Left forelimb (tissue), 1 donor: ENCODE measurements around the gene GPR162.

ENCODE experiments used
- DNase-seq: peaks from one replicate; pipeline ENCODE4 v3.0.0-alpha.2; 2018; ENCODE audit warnings: low spot score

Gene GPR162

DNA sequence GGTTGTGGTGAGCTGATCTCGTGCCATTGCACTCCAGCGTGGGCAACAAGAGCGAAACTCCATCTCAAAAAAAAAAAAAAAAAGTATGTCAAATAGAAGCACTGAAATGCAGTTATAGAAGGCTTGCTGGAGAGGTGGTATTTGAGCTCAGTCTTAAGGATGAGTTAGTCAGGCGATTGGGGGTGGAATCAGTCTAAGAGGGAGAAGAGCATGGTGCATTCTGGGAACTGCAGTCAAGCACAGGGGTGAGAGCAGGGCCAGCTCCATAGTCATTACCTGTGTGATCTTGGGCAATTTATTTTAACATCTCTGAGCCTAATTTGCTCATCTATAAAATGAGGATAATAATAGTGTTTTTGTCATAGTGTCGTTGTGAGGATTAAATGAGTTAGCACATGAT, 13.3 kb downstream of the GPR162 start:
- DNase-seq: no peak

DNA sequence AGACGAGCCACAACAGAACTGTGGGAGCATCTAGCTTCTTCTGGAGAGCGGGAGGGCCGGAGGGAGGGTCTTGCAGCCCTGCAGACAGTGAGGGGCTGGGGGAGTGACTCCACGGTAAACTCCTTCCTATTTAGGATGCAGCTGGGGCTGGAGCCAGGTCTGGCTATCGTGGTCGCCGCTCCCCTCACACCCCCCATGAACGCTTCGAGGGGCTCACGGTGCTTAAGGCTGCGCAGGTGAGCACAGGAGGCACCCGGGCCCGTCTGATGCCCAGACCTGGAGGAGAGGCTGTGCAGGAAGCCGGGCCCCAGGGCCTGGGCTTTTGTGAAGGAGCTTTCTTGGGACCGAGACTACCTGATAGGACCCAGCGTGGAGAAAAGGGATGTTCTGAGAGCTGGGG, 15.2 kb downstream of the GPR162 start:
- DNase-seq: no peak

DNA sequence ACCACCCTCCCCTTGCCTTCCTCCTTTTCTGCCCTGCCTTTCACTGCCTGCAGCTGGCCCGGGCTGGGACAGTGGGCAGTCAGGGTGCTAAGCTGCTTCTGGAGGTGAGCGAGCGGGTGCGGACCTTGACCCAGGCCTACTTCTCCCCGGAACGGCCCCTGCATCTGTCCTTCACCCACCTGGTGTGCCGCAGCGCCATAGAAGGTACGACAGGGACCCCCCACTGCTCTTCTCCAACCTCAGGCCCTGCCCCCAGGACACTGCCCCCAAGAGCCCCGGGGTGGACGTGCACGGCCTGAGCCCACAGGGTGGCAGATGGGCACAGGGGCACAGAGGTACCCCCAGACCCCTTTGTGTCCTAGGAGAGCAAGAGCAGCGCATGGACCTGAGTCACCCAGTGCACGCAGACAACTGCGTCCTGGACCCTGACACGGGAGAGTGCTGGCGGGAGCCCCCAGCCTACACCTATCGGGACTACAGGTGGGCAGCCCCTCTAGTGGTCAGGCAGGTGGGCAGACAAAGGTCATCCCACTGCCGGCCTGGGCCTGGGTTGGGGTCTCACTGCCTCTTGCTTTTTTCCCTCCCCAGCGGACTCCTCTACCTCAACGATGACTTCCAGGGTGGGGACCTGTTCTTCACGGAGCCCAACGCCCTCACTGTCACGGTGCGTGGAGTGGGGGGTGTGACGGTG, 15.9 kb downstream of the GPR162 start:
- DNase-seq: no peak

DNA sequence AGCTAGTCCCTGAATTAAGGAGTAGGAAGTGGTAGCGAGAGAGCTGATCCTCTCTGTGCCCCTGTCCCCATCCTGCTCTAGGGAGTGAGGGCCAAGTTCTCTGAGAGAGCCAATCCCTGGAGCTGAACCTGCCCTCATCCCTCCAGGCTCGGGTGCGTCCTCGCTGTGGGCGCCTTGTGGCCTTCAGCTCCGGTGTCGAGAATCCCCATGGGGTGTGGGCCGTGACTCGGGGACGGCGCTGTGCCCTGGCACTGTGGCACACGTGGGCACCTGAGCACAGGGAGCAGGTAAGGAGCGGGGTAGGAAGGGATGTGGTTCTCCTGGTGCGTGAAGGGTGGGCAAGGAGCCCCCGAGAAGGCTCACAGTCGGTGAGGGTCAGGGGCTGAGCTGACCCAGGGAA, 17.2 kb downstream of the GPR162 start:
- DNase-seq: no peak

DNA sequence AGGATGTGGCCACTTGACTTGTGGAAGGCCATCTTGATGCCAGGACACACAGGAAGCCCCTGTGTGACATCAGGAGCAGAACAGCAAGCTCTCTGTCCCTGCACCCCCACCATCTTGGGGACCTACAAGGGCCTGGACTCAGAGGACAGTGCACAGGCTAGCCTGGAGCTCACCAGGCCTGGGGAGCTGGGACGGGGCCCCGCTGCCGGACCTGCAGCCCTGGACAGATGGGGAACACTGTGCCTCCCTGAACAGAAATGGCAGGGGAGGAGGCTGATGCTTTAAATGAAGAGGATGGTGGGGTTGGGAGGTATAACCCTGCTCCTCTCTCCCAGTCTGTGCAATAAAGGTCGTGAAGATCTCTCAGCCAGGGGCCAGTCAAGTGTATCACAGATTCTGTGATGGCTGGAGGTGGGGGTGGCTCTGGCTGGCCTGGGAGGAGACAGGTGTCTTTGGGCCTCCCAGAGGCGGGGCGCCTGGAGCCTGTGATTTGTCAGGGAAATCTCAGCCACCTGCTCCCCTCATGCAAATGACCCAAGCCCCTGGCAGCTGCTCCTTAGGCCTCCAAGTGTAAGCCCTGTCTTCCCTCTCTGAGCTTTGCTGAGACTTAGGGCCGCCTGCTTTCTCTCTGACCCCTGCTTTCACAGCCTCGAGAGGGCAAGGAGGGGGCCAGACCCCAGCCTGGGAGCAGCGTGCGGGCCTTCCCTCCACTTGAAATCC, 18.0 kb downstream of the GPR162 start:
- no peak for DNase-seq

DNA sequence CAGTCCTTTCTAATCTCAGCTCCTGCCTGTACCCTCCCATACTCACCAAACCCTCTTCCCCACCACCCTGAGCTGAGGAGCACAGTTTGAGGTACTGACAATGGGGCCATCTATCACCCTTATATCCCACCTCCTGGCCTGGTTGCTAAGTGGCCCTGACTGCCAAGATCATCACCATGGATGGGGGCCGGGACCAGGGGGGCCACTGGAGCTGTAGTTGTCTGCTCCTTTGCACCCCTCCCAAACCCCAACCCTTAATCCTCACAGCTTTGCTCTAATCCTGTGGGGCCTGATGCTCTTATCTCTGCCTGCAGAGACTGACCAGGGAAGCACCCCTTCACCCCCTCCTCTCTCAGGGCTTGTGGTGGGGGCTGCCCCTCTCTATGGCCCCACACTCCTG, 18.7 kb downstream of the GPR162 start:
- no peak for DNase-seq

DNA sequence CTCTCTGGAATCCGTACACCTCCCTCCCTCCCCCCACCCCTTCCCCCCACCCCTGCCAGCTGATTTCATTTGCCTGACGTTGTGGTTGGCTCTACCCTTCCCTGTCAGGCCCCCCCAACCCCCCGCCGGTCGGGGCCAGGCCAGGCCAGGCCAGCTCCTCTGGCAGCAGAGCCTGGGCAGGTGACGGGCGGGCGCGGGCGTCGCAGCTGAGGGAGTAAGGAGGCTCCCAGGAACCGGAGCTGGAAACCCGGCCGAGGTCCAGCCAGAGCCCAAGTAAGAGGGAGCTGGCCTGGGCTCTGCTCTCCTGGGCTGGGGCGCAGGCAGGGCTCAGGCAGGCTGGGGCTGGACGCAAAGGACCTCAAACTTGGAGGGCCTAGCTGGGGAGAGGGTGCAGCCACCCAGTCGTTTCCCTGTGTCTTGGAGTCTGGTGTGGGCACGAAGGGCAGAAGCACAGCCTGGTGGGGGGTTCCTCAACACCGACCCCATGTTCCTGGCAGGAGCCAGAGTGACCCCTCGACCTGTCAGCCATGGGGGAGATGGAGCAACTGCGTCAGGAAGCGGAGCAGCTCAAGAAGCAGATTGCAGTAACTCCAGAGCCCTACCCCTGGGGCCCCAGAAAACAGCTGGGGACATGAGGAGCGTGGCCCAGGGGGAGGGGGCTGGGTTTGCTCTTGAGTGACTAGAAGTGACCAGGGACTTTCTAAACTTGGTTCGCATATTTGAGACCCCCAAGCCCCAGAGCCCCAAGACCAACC, 19.3 kb downstream of the GPR162 start, which contains the start of gene GNB3:
GNB3 (plus strand) TSS at position 165 of the 755 bp plus-strand sequence; CDS start at position 528, 363 bp downstream.
- no peak for DNase-seq

DNA sequence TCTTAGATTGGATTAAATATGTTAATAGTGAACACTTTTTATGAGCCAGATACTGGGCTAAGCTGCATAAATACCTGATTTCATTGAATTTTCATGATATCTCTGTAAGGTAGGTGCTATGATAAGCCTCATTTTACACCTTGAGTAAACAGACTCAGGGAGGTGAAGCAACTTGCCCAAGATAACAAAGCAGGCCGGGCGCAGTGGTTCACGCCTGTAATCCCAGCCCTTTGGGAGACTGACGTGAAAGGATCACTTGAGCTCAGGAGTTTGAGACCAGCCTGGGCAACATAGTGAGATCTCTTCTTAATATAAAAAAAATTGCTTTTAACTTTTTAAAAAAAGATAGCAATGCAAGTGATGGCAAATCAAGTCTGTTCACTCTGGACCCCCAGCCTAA, 20.5 kb downstream of the GPR162 start:
- DNase-seq: no peak

DNA sequence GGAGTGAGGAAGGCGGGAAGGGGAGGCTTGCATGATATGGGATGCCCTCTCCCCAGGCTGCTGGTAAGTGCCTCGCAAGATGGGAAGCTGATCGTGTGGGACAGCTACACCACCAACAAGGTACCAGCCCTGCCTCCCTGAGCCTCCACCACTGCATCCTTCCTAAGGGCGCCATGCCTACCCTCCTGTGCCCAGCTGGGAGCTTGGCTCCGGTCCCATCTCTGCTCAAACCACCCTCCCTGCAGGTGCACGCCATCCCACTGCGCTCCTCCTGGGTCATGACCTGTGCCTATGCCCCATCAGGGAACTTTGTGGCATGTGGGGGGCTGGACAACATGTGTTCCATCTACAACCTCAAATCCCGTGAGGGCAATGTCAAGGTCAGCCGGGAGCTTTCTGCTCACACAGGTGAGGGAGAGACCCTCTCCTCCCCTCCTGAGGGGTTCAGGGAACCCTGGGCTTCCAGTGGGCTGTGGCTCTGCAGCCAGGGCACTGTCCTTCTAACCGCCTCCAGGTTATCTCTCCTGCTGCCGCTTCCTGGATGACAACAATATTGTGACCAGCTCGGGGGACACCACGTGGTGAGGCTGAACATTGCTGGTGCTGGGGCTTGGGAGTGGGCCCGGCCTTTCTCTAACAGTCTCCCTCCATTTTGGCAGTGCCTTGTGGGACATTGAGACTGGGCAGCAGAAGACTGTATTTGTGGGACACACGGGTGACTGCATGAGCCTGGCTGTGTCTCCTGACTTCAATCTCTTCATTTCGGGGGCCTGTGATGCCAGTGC, 21.7 kb downstream of the GPR162 start:
- DNase-seq: no peak

DNA sequence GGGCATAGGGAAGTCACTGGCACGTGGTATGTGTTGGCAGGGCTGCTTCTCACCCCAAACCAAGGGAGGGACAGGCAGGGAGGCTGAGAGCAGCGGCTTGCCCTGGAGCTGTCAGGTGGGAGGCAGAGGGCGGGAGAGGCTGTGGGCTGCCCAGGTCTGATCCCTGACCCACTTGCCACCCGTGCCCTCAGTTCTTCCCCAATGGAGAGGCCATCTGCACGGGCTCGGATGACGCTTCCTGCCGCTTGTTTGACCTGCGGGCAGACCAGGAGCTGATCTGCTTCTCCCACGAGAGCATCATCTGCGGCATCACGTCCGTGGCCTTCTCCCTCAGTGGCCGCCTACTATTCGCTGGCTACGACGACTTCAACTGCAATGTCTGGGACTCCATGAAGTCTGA, 23.8 kb downstream of the GPR162 start:
- no peak for DNase-seq

DNA sequence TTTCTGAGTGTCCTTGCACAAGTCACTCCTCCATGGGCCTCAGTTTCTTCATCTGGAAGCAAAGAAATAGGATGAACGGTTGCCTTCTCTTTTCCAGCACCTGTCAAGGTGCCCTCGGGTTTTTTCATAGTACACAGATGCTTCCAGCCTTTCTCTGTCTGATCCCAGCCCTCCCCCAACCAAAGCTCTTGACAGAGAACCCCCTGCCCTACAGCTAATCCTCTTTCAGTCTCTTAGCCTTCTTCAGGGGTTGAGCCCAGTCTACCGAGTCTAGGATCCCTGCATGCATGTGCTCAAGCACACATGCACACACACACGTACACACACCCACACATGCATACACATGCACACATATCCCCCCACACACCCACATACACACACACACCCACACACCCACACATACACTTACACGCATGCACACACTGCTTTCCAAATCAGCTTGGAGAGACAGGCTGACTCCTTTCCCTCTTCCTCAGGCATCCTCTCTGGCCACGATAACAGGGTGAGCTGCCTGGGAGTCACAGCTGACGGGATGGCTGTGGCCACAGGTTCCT, 24.8 kb downstream of the GPR162 start:
- DNase-seq: no peak

DNA sequence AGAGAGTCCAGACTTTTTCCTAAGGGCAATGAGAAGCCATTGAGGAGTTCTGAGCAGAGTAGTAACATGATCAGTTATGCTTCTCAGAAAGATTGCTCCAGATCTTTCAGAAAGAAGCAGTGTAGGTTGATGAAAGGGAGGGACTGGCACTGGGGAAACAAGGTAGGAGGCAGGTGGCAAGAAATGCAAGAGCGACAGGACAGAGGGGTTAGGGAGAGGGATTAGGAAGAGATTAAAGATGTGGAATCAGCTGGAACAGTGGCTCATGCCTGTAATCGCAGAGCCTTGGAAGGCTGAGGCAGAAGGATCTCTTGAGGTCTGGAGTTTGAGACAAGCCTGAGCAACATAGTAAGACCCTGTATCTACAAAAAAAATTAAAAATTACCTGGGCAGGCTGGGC, 26.1 kb downstream of the GPR162 start:
- no peak for DNase-seq

DNA sequence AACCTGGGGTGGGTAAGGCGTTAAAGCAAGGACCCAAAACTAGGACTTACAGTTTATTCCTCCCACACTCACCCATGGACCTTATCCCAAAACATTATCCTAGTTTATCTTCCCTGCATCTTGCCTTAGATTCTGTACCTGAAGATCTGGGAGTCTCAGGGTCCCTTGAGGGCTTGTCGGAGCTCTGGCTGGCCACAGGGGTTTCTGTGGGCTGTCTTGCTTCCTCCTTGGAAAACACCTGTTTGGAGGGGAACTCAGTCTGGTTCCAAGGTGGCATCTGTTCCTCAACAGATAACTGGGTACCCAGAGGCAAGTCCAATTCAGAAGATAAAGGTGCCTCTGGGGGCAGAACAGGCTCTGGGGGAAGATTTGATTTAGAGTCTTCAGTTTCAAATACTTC, 27.8 kb downstream of the GPR162 start:
- no peak for DNase-seq

DNA sequence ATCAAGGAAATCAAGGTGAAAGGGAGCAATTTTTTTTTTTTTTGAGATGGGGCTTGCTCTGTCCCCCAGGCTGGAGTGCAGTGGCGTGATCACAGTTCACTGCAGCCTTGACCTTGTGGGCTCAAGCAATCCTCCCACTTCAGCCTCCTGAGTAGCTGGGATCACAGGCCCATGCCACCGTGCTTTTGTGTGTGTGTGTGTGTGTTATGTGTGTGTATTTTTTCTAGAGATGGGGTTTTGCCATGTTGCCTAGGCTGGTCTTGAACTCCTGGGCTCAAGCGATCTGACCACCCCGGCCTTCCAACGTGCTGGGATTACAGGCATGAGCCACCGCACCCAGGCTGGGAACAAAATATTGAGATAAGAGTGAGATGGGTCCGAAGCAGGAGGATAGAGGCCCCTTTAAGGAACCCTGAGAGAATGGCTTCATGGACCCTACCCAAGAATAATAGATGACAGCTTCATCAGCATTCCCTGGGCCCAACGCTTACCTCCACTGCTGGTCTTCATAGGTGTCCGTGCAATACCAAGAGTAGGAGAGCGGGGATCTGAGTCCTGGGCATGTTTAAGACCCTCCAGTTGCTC, 28.4 kb downstream of the GPR162 start:
- no peak for DNase-seq

DNA sequence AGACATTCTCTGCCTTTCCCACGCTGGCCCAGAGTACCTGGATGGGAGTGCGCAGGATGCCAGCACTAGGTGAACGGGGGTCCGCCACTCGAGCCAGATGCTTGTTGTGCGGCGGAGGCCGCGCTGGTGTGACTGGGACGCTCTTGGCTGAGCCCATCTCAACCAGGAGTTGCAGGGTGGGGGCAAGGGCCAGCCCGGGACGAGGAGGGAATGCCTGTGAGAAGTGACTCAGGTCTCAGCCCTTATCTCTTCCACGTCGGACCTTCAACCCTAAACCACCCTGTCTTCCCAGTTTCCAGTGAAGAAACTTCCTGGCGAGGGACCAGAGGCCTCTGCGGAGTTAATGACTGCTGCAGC, 29.2 kb downstream of the GPR162 start:
- no peak for DNase-seq

DNA sequence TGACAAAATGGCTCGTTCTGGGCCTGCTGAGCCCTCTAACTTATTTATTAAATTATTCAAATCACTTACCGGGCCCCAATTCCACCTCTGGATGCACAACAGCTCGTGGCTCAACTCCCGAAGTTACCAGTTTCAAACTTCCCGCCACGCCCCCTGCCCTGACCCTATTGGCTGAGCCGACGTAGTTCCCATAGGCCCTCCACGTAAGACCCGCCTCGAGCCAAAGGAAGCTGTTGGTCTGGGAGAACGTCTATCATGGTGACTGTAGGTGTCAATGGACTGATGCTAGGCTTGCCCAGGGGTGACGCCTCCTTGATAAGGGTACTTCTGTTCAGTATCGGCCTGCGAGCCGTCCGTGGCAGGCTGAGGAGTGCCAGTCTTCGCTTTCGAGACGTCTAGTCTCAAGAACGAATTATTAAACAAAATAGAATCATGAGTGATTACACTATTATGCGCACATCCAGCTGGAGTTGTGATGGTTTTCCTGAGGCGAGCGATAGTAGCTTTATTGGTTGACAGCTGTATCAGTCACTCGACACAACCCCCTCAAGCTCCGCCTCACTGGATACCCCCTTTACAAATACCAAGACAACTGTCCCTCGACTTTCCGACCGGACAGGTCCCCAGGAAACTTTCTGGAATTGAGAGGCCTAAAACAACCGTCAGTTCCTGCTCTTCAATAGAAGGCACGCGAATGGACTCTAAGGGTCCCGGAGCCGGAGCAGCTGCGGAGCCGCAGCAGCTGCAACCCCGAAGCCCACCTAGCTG, 29.7 kb downstream of the GPR162 start, which contains the start of gene CDCA3:
CDCA3 (minus strand) TSS at position 134 of the 768 bp plus-strand sequence. CDS start 334 bp downstream, outside the sequence.
- peak; percentile 92 for DNase-seq

DNA sequence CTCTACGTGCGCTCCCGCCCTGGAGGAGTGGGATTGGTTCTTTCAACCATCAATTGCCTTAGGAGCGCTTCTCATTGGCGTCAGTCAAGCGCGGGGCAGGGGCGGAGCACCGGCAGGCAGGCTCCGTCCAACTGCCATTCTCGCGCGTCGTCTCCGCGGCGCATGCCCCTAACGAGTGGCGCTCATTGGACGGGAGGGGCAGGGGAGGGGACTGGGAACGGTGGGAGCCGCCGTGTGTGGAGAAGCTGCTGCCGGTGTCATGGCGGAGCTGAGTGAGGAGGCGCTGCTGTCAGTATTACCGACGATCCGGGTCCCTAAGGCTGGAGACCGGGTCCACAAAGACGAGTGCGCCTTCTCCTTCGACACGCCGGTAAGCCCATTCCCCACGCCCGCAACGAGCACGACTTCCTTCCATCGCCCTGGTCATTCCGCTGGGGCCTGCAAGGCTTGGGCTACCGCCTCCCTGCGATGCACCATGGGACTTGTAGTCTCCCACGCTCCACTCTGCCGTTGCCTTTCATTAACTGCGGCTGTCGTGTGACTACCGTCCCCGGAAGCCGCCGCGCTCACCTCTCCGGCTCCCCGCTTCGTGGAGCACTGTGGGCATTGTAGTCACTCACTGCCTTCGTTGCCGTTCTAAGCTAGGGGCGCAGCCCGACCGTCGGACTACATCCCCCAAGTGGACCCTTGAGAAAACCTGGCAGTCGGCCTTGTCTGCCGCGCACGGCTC, 30.5 kb downstream of the GPR162 start, which contains the start of gene USP5:
USP5 (plus strand) TSS at position 230 of the 730 bp plus-strand sequence; CDS start at position 260, 30 bp downstream.
- DNase-seq: peak; percentile 99

DNA sequence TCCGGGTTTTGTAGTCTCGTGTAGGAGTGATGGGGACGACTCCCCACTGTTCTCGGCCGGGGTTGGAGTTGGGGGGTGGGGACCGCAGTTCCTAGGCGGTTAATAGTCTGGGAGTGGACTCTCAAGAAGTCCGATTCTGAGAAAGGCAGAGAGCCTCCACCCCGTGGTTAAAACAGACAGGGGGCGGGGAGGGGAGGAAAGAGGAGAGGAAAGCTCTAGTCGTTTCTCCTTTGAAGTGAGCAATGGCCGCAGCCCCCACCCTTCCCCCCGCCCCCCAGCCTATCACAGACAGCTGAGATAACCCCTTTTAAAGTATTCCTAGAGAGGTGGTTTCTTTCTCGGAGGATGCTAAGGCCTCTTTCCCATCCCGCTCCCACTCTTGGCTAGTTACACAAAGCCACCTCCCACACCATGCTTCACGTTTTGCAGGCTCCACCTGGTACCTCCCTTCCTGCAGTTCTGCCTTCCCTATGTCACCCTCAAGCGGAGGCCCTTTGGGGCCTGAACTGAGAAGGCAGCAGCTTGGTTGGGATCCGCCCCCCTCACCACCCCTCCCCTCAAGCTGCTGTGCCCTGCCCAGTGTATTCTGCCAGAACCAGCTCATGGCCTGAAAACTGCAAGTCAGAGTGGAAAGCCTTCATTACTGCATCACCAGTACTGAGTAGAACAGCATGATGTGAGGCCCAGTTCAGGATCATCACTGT, 31.2 kb downstream of the GPR162 start:
- no peak for DNase-seq

DNA sequence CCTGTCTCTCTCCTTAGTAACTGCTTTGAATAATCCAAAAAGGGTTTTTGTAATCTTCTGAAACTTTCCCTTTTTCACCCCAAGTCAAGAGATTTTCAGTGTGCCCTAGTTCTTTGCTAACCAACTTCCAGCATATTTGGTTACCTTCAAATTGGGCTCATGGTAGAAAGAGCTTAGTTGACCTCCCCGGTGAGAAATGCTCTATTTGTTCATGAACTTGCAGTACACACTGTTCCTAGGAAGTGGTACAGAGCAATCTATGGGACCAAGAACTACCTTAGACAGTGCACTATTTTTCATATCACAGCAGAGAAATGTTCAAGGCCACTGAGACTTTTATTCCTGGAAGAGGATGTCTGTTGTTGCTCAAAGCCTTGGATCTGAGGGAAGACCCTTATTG, 32.0 kb downstream of the GPR162 start:
- DNase-seq: no peak
